Sigmoid colon (tissue), 7 donors: ENCODE measurements around the gene SEC23B. TPM values are rescaled to one million over a fixed set of nuclear protein-coding genes. Genes with fewer than 3 reads are reported as not detected.
A peak's percentile ranks its signal among the peaks of the same experiment; 100 is the strongest.
"Not testable (repeated sequence)": the region's sequence is repeated elsewhere in the genome, so short reads cannot be mapped to it uniquely, and the experiment has no call there.

Experiments used
- DNase-seq: peaks from one replicate; pipeline ENCODE4 v3.0.0-alpha.2; 2019
- H3K27ac ChIP-seq, 4 donors: fragments of 200-600 bp; sonication (generic); one replicate each; pipeline ENCODE4 v1.5.1; 2016 to 2019; ENCODE audit warnings: mild to moderate bottlenecking in 1 of 4
- H3K27me3 ChIP-seq, 3 donors: fragments of 200-600 bp; sonication (generic); one replicate each; pipeline ENCODE4 v1.5.1; 2019; ENCODE audit warnings: mild to moderate bottlenecking in 1 of 3
- H3K36me3 ChIP-seq, 4 donors: fragments of 200-600 bp; sonication (generic); one replicate each; pipeline ENCODE4 v1.5.1; 2016 to 2019
- H3K4me1 ChIP-seq, 4 donors: fragments of 200-600 bp; sonication (generic); one replicate each; pipeline ENCODE4 v1.5.1; 2017 to 2019
- H3K4me3 ChIP-seq, 4 donors: fragments of 200-600 bp; sonication (generic); one replicate each; pipeline ENCODE4 v1.5.1; 2017 to 2019; ENCODE audit warnings: mild to moderate bottlenecking in 2 of 4, moderate library complexity in 1 of 4
- H3K9me3 ChIP-seq, 4 donors: fragments of 200-600 bp in 3 of 4; sonication (generic) in 3 of 4; one replicate each; pipeline versions ENCODE4 v1.5.1 to v1.6.1; 2013 to 2019
- EP300 ChIP-seq, 4 donors: sonication (generic); formaldehyde crosslinking; IDR thresholded peaks; one replicate each; pipeline ENCODE4 v1.6.1; 2017; ENCODE audit warnings: antibody characterized with exemption in 4 of 4
- POLR2A ChIP-seq, 2 donors: fragments of 450-650 bp; IDR thresholded peaks; one replicate each; pipeline ENCODE4 v1.6.1; 2016; ENCODE audit warnings: antibody characterized with exemption in 2 of 2, mild to moderate bottlenecking in 2 of 2, moderate library complexity in 2 of 2
- POLR2AphosphoS5 ChIP-seq, 4 donors: sonication (generic); formaldehyde crosslinking; IDR thresholded peaks; one replicate each; pipeline ENCODE4 v1.6.1; 2017; ENCODE audit warnings: antibody characterized with exemption in 4 of 4
- WGBS, 2 donors: extraction: QIAGEN DNeasy Blood & Tissue Kit; methylation state at CpG; one replicate each; pipeline ENCODE4 v1.1.7; 2013; 5-methylcytosine and 5-hydroxymethylcytosine counted together
- intact Hi-C: fragments of 100-400 bp; cut with DNase I; formaldehyde crosslinking; loops from one replicate; pipeline ENCODE4 v1.15.1; 2023
- polyA plus RNA-seq, 3 donors: library from polyadenylated mRNA; stranded (reverse); fragments of 200-250 nt; gene quantifications; one replicate each; pipeline ENCODE4 v1.2.3, GENCODE V29; 2013
- total RNA-seq, 4 donors: library from RNA; depleted of rRNA; stranded (reverse); fragments of >200 nt; gene quantifications; one replicate each; pipeline ENCODE4 v1.1.0, GENCODE V29; 2016
- TF ChIP-seq, protein P1 (sequence below), 4 experiments: fragments of 450-650 bp in 3 of 4; fragments of 200-600 bp in 1 of 4; IDR thresholded peaks; one replicate each; pipeline ENCODE4 v1.5.1; 2016 to 2019; ENCODE audit warnings: antibody characterized with exemption in 4 of 4, mild to moderate bottlenecking in 3 of 4, moderate library complexity in 2 of 4
- donor health status: healthy with polysubstance abuse.
- donor health status: Bipolar disorder and iron deficiency.
- donor health status: healthy.

SEC23B gene
- total and polyA plus RNA-seq, 7 donors = 10.5 to 31.4 (median 14.2) TPM

DNA sequence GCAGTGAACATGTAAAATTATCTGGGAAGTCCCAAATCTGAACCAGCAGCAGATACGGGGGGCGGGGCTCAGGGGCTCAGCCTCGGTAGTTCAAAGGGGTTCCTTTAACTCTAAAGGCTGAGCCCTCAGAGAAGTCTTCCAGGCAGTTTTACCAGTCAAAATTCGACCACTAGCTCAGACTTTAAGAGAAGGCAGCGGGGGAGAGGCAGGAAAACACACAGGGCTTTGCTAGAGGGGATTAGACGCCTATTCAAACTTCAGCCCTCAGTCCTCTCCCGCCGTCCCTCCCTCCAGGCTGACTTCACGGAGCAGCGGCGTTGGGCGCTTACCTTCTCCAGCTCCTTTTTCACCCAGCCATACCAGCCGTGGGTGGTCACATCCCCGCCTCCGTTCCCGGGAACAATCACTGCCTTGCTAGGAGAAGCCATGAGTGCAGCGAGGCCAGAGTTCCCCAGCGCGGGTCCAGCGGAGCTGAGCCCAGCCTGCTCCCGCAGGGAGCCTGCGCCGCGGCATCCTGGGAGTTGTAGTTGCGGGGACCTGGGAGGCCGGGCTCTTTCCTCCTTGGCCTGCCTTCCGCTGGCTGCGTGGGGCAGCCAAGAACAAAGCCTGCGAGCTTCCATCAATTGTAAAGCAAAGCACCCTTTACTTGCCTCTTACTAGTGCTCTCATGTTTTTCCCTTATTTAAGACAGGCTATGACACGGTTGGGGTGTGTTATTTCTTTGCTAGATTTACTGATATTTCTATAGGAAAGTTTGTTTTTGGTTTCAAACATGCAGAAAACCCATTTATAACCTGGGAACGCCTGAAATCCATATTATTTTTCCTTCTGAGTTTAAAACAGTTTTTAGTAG, 10.8 kb upstream of the SEC23B start, which contains the start of gene RBBP9:
Gene RBBP9, minus strand, starts transcription at position 486 of the 853 bp plus-strand sequence. Its CDS starts 58 bp downstream, at position 428.
- intact Hi-C loops = no loop called here
- WGBS, 2 donors = 0 to 3% methylated on average over 31 of the region's 31 CpGs
- H3K4me3 ChIP-seq = peak within 1 kb of the TSS; percentile 70 to 76 (median 73)
- TF ChIP-seq, protein P1, sequence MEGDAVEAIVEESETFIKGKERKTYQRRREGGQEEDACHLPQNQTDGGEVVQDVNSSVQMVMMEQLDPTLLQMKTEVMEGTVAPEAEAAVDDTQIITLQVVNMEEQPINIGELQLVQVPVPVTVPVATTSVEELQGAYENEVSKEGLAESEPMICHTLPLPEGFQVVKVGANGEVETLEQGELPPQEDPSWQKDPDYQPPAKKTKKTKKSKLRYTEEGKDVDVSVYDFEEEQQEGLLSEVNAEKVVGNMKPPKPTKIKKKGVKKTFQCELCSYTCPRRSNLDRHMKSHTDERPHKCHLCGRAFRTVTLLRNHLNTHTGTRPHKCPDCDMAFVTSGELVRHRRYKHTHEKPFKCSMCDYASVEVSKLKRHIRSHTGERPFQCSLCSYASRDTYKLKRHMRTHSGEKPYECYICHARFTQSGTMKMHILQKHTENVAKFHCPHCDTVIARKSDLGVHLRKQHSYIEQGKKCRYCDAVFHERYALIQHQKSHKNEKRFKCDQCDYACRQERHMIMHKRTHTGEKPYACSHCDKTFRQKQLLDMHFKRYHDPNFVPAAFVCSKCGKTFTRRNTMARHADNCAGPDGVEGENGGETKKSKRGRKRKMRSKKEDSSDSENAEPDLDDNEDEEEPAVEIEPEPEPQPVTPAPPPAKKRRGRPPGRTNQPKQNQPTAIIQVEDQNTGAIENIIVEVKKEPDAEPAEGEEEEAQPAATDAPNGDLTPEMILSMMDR (IDR thresholded peaks at IDR 0.05) = no peak
- TF ChIP-seq EP300 (IDR thresholded peaks at IDR 0.05) (no peak), POLR2A (IDR thresholded peaks at IDR 0.05) (peak in 1 of 2 donors; percentile 15), POLR2AphosphoS5 (IDR thresholded peaks at IDR 0.05) (peak; percentile 14 to 69 (median 39))
- H3K27ac ChIP-seq = peak within 1 kb of the TSS; percentile 66 to 77 (median 74)
- H3K27me3 ChIP-seq = no peaks in the 10 kb centered on the region
- H3K9me3 ChIP-seq = no peaks in the 10 kb centered on the region
- H3K4me1 ChIP-seq = peaks cover 0 to 15% (median 14%) of the 10 kb centered on the region in 4 donors
- DNase-seq = peak; percentile 92
- peaks cover 0 to 14% (median 5%) of the 10 kb centered on the region in 4 donors for H3K36me3 ChIP-seq

DNA sequence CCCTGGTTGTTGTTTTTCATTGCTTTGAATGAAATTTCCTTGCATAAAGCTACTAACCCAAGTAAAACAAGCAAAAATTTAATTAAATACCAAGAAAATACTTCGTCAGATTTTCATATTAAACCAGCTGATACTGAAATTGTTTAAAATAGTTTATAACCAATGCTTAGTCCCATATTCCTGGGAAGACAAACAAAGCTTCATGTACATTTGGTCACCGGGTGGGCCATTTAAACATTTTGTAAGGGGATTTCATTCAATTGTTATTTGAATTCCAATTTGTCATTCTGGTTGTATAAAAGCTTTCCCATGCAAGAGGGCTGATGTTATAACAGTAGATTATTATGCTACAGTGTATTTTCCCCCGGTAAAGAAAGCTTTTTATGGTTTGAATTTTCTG, 10.1 kb upstream of the SEC23B start:
- Histone ChIP-seq H3K27ac (peak overlapping the region; percentile 66 to 77 (median 74)), H3K36me3 (peaks cover 0 to 11% (median 5%) of the 10 kb centered on the region in 4 donors), H3K4me3 (peak overlapping the region in 1 of 4 donors; percentile 70), H3K4me1 (peaks cover 0 to 15% (median 14%) of the 10 kb centered on the region in 4 donors), H3K27me3 (no peaks in the 10 kb centered on the region), H3K9me3 (no peaks in the 10 kb centered on the region)
- DNase-seq = no peak
- WGBS, 2 donors = 94 to 95% methylated on average over 3 of the region's 3 CpGs
- no peak for TF ChIP-seq POLR2AphosphoS5 (IDR thresholded peaks at IDR 0.05)
- no peak for TF ChIP-seq EP300 (IDR thresholded peaks at IDR 0.05)
- TF ChIP-seq, protein P1 (IDR thresholded peaks at IDR 0.05) = no peak
- TF ChIP-seq POLR2A (IDR thresholded peaks at IDR 0.05) = no peak
- intact Hi-C loops = no loop called here

DNA sequence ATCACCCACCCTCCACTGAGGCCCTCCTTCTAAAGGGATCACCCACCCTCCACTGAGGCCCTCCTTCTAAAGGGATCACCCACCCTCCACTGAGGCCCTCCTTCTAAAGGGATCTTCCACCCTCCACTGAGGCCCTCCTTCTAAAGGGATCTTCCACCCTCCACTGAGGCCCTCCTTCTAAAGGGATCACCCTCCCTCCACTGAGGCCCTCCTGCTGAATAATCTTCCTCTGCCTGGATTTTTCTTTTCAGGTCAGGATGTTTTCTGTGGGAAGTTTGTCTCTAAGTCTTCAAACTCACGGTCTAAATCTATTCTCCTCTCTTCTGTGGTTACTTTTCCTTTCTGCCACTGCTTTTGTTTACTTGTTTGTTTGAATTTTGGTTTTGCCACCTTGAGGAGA, 6.1 kb upstream of the SEC23B start:
- H3K4me3 ChIP-seq, intact Hi-C loops, DNase-seq, H3K27ac ChIP-seq, H3K4me1 ChIP-seq, H3K36me3 ChIP-seq, H3K9me3 ChIP-seq: not testable (repeated sequence)
- peaks cover 0 to 17% (median 0%) of the 10 kb centered on the region in 3 donors for H3K27me3 ChIP-seq
- 68 to 84% methylated on average over 1 of the region's 1 CpG for WGBS, 2 donors

DNA sequence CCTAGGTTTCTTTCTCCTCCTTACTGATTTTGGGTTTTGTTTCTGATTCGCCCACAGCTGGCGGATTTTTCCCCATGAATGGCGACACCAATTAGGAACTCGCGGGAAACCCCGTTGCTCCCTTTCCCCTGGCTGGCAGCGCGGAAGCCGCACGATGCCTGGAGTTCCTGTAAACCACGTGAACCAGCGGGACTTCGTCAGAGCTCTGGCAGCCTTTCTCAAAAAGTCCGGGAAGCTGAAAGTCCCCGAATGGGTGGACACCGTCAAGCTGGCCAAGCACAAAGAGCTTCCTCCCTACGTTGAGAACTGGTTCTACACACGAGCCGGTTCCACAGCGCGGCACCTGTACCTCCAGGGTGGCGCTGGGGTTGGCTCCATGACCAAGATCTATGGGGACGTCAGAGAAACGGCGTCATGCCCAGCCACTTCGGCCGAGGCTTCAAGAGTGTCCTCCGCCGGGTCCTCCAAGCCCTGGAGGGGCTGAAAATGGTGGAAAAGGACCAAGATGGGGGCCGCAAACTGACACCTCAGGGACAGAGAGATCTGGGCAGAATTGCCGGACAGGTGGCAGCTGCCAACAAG, 3.2 kb upstream of the SEC23B start:
- TF ChIP-seq EP300 (IDR thresholded peaks at IDR 0.05) = no peak
- peak in 1 of 4 donors; percentile 8 for TF ChIP-seq POLR2AphosphoS5 (IDR thresholded peaks at IDR 0.05)
- H3K27me3 ChIP-seq = peaks cover 0 to 17% (median 0%) of the 10 kb centered on the region in 3 donors
- H3K4me1 ChIP-seq = peaks cover 0 to 18% (median 16%) of the 10 kb centered on the region in 4 donors
- H3K27ac ChIP-seq = no peak overlapping the region
- intact Hi-C loops = loop anchor here (5.0 kb wide), 2 partner anchors 37 to 217 kb away; partner anchors contain the start of genes DZANK1, POLR3F and ZNF133
- WGBS, 2 donors = 78 to 81% methylated on average over 31 of the region's 31 CpGs
- H3K9me3 ChIP-seq = no peaks in the 10 kb centered on the region
- peak; percentile 69 for DNase-seq
- no peaks in the 10 kb centered on the region for H3K36me3 ChIP-seq
- H3K4me3 ChIP-seq = peak overlapping the region in 1 of 4 donors; percentile 7

- TF ChIP-seq POLR2A (IDR thresholded peaks at IDR 0.05) = no peak
- TF ChIP-seq EP300 (IDR thresholded peaks at IDR 0.05) = no peak
- peak overlapping the region; percentile 54 to 88 (median 76) for H3K4me3 ChIP-seq
- intact Hi-C loops = loop anchor here (2.0 to 5.0 kb wide), 3 partner anchors 39 to 219 kb away; partner anchors contain the start of genes DZANK1, POLR3F, SMIM26 and ZNF133
- H3K9me3 ChIP-seq = no peaks in the 10 kb centered on the region
- peaks cover 0 to 18% (median 16%) of the 10 kb centered on the region in 4 donors for H3K4me1 ChIP-seq
- H3K36me3 ChIP-seq = peaks cover 0 to 18% (median 2%) of the 10 kb centered on the region in 4 donors
- peak overlapping the region; percentile 90 to 95 (median 92) for H3K27ac ChIP-seq
- peaks cover 0 to 17% (median 0%) of the 10 kb centered on the region in 3 donors for H3K27me3 ChIP-seq
- DNase-seq = no peak
- 55 to 70% methylated on average over 8 of the region's 8 CpGs for WGBS, 2 donors
Measured at GRCh38 chr20:18506744-18507143, 996 bp upstream of the SEC23B start.

- Histone ChIP-seq H3K36me3 (peaks cover 5 to 61% (median 9%) of the 10 kb centered on the region in 4 donors), H3K4me1 (peaks cover 0 to 18% (median 16%) of the 10 kb centered on the region in 4 donors), H3K4me3 (no peak overlapping the region), H3K9me3 (no peaks in the 10 kb centered on the region), H3K27ac (no peak overlapping the region), H3K27me3 (no peaks in the 10 kb centered on the region)
- TF ChIP-seq EP300 (IDR thresholded peaks at IDR 0.05) (no peak), POLR2A (IDR thresholded peaks at IDR 0.05) (no peak), POLR2AphosphoS5 (IDR thresholded peaks at IDR 0.05) (no peak)
- TF ChIP-seq, protein P1 (IDR thresholded peaks at IDR 0.05) = no peak
- 93% methylated on average over 1 of the region's 1 CpG for WGBS, 2 donors
- intact Hi-C loops = no loop called here
- DNase-seq = no peak
Measured at GRCh38 chr20:18511571-18511970, 3.8 kb downstream of the SEC23B start.
